HepG2 (cell line): Measurements from ENCODE around the gene CTDSP2. TPM values are rescaled to one million over a fixed set of nuclear protein-coding genes. Genes with fewer than 3 reads are reported as not detected.

Experiments used
- ARNT ChIP-seq: fragments of 450-650 bp; IDR thresholded peaks from 2 replicates; pipeline ENCODE4 v1.6.1; 2017
- DR1 ChIP-seq: sonication (generic); formaldehyde crosslinking; IDR thresholded peaks from 2 replicates; pipeline ENCODE4 v1.8.0; 2021; ENCODE audit warnings: mild to moderate bottlenecking, missing genetic modification reagents, inconsistent platforms
- FOXC1 ChIP-seq: sonication (generic); formaldehyde crosslinking; IDR thresholded peaks from 2 replicates; pipeline ENCODE4 v1.8.0; 2022; ENCODE audit warnings: mild to moderate bottlenecking, missing genetic modification reagents, borderline replicate concordance
- MIXL1 ChIP-seq: IDR thresholded peaks from 2 replicates; pipeline ENCODE4 v1.6.1; 2016
- MTF2 ChIP-seq: sonication (generic); formaldehyde crosslinking; IDR thresholded peaks from 2 replicates; pipeline ENCODE4 v1.5.0; 2020; ENCODE audit warnings: missing genetic modification reagents, borderline replicate concordance
- NPAS2 ChIP-seq: sonication (generic); formaldehyde crosslinking; IDR thresholded peaks from 2 replicates; pipeline ENCODE4 v1.8.0; 2022; ENCODE audit warnings: mild to moderate bottlenecking, missing genetic modification reagents, borderline replicate concordance
- NR2C2 ChIP-seq: sonication (generic); formaldehyde crosslinking; IDR thresholded peaks from 2 replicates; pipeline ENCODE4 v1.4.0; 2020; ENCODE audit warnings: missing genetic modification reagents, mild to moderate bottlenecking, moderate library complexity, borderline replicate concordance
- NR2F6 ChIP-seq, 2 experiments: IDR thresholded peaks; 2 replicates each; pipeline ENCODE4 v1.6.1; 2016; ENCODE audit warnings: antibody characterized with exemption in 1 of 2, mild to moderate bottlenecking in 1 of 2
- RORA ChIP-seq: sonication (generic); formaldehyde crosslinking; IDR thresholded peaks from 2 replicates; pipeline ENCODE4 v1.5.0; 2020; ENCODE audit warnings: mild to moderate bottlenecking, missing genetic modification reagents, moderate library complexity
- SMARCC2 ChIP-seq: fragments of 450-650 bp; IDR thresholded peaks from 2 replicates; pipeline ENCODE4 v1.6.1; 2017; ENCODE audit warnings: antibody characterized with exemption, mild to moderate bottlenecking
- SMARCE1 ChIP-seq: fragments of 450-650 bp; IDR thresholded peaks from 2 replicates; pipeline ENCODE4 v1.6.1; 2017; ENCODE audit warnings: borderline replicate concordance
- SYNCRIP ChIP-seq: fragments of 200-400 bp; formaldehyde crosslinking; IDR thresholded peaks from 2 replicates; pipeline ENCODE4 v1.6.1; 2018; ENCODE audit warnings: mild to moderate bottlenecking, low read depth, low read length; ENCODE audit not compliant: insufficient read depth
- TAF15 ChIP-seq: fragments of 200-400 bp; formaldehyde crosslinking; IDR thresholded peaks from one replicate; pipeline ENCODE4 v1.6.1; 2018; ENCODE audit warnings: mild to moderate bottlenecking, low read depth, low read length; ENCODE audit not compliant: poor library complexity, severe bottlenecking
- TRIM22 ChIP-seq: fragments of 450-650 bp; IDR thresholded peaks from 2 replicates; pipeline ENCODE4 v1.6.1; 2017
- ZBTB14 ChIP-seq: sonication (generic); formaldehyde crosslinking; IDR thresholded peaks from 2 replicates; pipeline ENCODE4 v1.4.0; 2020; ENCODE audit warnings: missing genetic modification reagents
- ZBTB3 ChIP-seq: sonication (generic); formaldehyde crosslinking; IDR thresholded peaks from 2 replicates; pipeline ENCODE4 v1.4.0; 2020; ENCODE audit warnings: low read depth, mild to moderate bottlenecking, moderate library complexity, missing genetic modification reagents, borderline replicate concordance
- ZBTB7A ChIP-seq: sonication (generic); formaldehyde crosslinking; IDR thresholded peaks from 2 replicates; pipeline ENCODE4 v1.8.0; 2022; ENCODE audit warnings: mild to moderate bottlenecking, missing genetic modification reagents
- ZFY ChIP-seq: sonication (generic); formaldehyde crosslinking; IDR thresholded peaks from 2 replicates; pipeline ENCODE4 v1.4.0; 2020; ENCODE audit warnings: missing genetic modification reagents
- ZNF207 ChIP-seq: fragments of 450-650 bp; IDR thresholded peaks from 2 replicates; pipeline ENCODE4 v1.6.1; 2016; ENCODE audit warnings: antibody characterized with exemption, borderline replicate concordance
- ZNF263 ChIP-seq: sonication (generic); formaldehyde crosslinking; IDR thresholded peaks from 2 replicates; pipeline ENCODE4 v1.4.0; 2020; ENCODE audit warnings: missing genetic modification reagents
- ZNF382 ChIP-seq: sonication (generic); formaldehyde crosslinking; IDR thresholded peaks from 2 replicates; pipeline ENCODE4 v1.5.0; 2020; ENCODE audit warnings: missing genetic modification reagents, mild to moderate bottlenecking, borderline replicate concordance
- ZNF589 ChIP-seq: sonication (generic); formaldehyde crosslinking; conservative IDR thresholded peaks from 2 replicates; pipeline ENCODE4 v1.8.0; 2022; ENCODE audit warnings: mild to moderate bottlenecking, moderate library complexity, missing genetic modification reagents
- ZNF761 ChIP-seq: sonication (generic); formaldehyde crosslinking; conservative IDR thresholded peaks from 2 replicates; pipeline ENCODE4 v1.4.0; 2020; ENCODE audit warnings: mild to moderate bottlenecking, missing genetic modification reagents
- ZNF773 ChIP-seq: sonication (generic); formaldehyde crosslinking; IDR thresholded peaks from 2 replicates; pipeline ENCODE4 v1.4.0; 2020; ENCODE audit warnings: missing genetic modification reagents, borderline replicate concordance
- polyA plus RNA-seq, 8 experiments: library from polyadenylated mRNA; depleted of rRNA in 3 of 8; stranded (reverse) in 7 of 8; unstranded in 1 of 8; fragments of >200 nt; fragmentation: Illumina TruSeq in 4 of 8; extraction: Trizol in 4 of 8; gene quantifications; 2 replicates each; pipeline versions ENCODE4 v1.2.1 to v1.2.3, GENCODE V29; 2011 to 2016; ENCODE audit warnings: low read depth in 4 of 8, missing spikeins in 1 of 8, mixed read lengths in 1 of 8; ENCODE audit not compliant: insufficient read depth in 1 of 8
- total RNA-seq, 5 experiments: library from RNA; depleted of rRNA; stranded (reverse); fragments of >200 nt; fragmentation: Illumina TruSeq; extraction: Trizol; gene quantifications; 2 replicates each; pipeline ENCODE4 v1.2.3, GENCODE V29; 2016; ENCODE audit warnings: low read depth in 1 of 5
- TF ChIP-seq, protein P1 (sequence below): IDR thresholded peaks from 2 replicates; pipeline ENCODE4 v1.6.1; 2016; ENCODE audit warnings: low read depth
- TF ChIP-seq, protein P2 (sequence below): sonication (generic); formaldehyde crosslinking; IDR thresholded peaks from 2 replicates; pipeline ENCODE4 v1.8.1; 2023; ENCODE audit warnings: mild to moderate bottlenecking, moderate library complexity, missing genetic modification reagents

Gene CTDSP2
- total and polyA plus RNA-seq, 2 of the 13 experiments (the other 11 are each of a cell fraction or from before 2014, with no cell fraction given): 38.1 to 82.5 TPM

GRCh38 chr12:57782608-57783465, 63.7 kb downstream of the CTDSP2 start, which contains the start of gene TSFM (continued):
- TF ChIP-seq, protein P1, sequence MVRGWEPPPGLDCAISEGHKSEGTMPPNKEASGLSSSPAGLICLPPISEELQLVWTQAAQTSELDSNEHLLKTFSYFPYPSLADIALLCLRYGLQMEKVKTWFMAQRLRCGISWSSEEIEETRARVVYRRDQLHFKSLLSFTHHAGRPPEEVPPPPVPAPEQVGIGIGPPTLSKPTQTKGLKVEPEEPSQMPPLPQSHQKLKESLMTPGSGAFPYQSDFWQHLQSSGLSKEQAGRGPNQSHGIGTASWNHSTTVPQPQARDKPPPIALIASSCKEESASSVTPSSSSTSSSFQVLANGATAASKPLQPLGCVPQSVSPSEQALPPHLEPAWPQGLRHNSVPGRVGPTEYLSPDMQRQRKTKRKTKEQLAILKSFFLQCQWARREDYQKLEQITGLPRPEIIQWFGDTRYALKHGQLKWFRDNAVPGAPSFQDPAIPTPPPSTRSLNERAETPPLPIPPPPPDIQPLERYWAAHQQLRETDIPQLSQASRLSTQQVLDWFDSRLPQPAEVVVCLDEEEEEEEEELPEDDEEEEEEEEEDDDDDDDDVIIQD (CRISPR knock-in tag): peak; percentile 69; the same call in 1 of the 2 replicates
- TF ChIP-seq ZNF761 (CRISPR knock-in tag) (peak; percentile 60; the same call in 1 of the 2 replicates), ARNT (no peak), ZFY (CRISPR knock-in tag) (peak; percentile 79), SMARCE1 (no peak), NR2C2 (peak; percentile 64), ZNF382 (CRISPR knock-in tag) (no peak), ZBTB14 (CRISPR knock-in tag) (no peak), MIXL1 (CRISPR knock-in tag) (peak; percentile 71; the same call in 1 of the 2 replicates), ZNF589 (CRISPR knock-in tag) (no peak), ZBTB7A (0 out of 2 replicates have a peak, but pooled peaks have one; percentile 39), RORA (CRISPR knock-in tag) (no peak), ZBTB3 (CRISPR knock-in tag) (no peak), TRIM22 (no peak), ZNF207 (no peak), ZNF773 (CRISPR knock-in tag) (no peak), SMARCC2 (no peak), NR2F6 (IDR thresholded peaks at IDR 0.05) (no peak), NR2F6 (CRISPR knock-in tag; IDR thresholded peaks at IDR 0.05) (peak; percentile 70), DR1 (CRISPR knock-in tag) (peak; percentile 33; the same call in 1 of the 2 replicates), NPAS2 (no peak), ZNF263 (0 out of 2 replicates have a peak, but pooled peaks have one; percentile 20), SYNCRIP (no peak), TAF15 (peak; percentile 38), FOXC1 (CRISPR knock-in tag) (peak; percentile 85; the same call in 1 of the 2 replicates), MTF2 (CRISPR knock-in tag) (no peak; the same call in 1 of the 2 replicates)
- TF ChIP-seq, protein P2, sequence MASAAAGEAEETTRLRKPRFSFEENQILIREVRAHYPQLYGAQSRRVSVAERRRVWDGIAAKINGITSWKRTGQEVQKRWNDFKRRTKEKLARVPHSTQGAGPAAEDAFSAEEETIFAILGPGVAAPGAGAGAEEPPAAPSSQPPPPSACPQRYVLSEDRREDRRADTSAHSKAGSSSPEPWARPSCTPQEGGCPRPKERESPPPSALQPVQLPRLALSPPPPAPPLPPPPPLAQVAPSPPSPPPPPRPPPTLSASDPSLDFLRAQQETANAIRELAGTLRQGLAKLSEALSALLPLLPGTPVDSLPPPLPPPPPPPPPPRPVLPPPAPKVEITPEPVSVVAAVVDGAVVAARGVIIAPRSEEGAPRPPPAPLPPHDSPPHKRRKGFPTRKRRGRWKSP (CRISPR knock-in tag): peak; percentile 71
